ENCODE data around the gene CMYA5.

Gene CMYA5

DNA sequence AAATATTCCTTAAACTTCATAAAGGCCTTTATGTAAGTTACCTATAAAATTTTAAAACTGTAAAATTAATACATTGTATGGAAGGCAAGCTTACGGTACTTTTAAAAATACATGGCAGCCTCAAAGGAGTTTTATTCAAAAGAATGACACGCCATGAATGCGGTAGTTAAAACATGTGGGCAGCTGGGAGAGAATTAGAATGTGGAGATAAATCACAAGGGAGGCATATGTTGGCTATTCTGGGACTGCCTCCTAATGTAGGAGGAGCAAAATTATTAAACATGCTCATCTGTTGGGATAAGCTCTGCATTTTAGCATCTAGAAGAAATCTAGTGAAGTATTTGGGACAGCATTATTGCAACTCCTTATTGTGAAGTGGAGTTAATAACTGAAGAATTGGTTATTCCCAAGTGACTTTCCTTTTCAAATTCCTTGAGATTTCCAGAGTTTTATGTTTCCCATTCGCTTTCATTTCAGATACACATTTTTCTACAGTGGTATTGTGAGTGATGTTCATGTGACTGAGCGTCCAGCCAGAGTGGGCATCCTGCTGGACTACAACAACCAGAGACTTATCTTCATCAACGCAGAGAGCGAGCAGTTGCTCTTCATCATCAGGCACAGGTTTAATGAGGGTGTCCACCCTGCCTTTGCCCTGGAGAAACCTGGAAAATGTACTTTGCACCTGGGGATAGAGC lies 109.4 kb downstream of the CMYA5 start:
- DNase-seq: no peak

GRCh38 chr5:79800979-79801827 lies 111.6 kb downstream of the CMYA5 start:
- DNase-seq: no peak

DNA sequence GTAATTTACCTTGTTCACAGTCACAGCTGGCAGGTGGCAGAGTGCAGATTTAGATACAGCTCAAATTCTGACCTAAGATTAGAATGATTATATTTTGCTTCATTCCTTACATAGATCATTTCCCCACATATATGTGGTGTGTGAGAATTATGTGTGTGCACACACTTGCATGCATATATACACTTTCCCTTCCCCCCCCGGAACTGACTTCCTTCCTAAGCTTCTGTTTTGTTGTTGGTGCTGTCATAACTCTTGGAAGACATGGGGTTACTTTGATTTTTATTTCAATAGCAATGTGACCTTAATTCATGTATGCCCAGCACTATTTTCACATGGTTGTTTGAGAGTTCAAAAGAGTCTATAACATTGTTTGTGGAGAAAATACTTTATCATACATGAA lies 112.8 kb downstream of the CMYA5 start:
- no peak for DNase-seq

- DNase-seq: no peak
These were observed 113.4 kb downstream of the CMYA5 start for GRCh38 chr5:79803007-79803406.

- no peak for DNase-seq
These were observed 117.1 kb downstream of the CMYA5 start for GRCh38 chr5:79806741-79807140.

DNA sequence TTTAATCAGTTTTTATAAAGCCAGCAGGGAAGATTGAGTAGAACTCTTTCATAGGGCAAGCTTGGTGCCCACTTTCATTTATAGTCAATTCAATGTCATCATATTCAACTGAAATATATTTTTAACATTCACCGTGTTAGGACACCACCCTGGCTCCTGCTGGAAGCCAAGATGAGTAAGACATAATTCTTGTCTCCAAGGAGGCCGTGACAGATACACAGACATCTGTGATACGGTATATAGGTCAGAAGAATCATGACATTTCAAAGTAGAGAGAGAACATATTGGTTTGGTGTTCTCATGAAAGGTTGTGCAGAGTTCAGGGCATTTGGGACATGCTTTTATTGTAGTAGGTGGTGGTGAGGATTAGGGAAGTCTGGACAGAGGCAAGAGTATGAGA lies 120.1 kb downstream of the CMYA5 start:
- no peak for DNase-seq

DNA sequence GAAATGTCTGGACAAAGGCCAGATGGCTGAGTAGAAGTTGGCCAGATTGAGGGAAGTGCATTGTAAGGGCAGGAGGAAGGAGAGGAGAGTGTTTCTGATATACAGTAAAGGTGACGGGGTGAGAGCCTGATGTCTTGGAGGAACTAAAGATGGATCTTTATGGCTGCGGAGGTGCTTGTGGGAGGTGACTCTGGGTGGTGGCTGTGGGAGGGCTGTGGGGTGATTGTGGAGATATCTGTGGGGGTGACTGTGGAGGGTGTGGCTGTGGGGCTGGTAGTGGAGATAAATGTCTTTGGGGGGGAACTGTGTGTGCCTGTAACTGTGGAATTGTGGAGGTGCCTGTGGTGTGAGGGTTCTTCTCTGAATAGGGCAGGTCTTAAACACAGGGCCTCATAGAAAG lies 121.4 kb downstream of the CMYA5 start:
- DNase-seq: no peak

- no peak for DNase-seq
These were observed 122.3 kb downstream of the CMYA5 start for GRCh38 chr5:79811904-79812303.

GRCh38 chr5:79814699-79815098 lies 125.1 kb downstream of the CMYA5 start:
- DNase-seq: no peak

GRCh38 chr5:79816014-79816413 lies 126.4 kb downstream of the CMYA5 start:
- DNase-seq: no peak

DNA sequence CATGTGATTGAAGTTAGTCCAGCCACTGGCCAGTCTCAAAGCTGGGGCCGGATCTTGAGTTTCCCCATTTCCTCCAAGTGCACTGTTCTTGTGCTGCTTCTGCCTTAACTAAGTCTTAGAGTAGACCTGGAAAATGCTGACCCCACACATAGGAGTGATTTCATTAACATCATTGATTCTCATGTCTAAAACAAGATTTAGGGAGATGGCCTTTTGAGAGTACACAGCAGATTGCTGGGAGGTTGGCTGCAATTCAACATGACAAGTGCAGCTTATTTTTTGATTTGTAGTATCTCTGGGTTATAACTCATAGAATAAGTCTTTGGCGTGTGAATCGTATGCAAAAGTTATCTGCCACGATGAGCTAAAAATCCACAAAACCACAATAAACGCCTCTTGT lies 131.0 kb downstream of the CMYA5 start:
- DNase-seq: no peak

DNA sequence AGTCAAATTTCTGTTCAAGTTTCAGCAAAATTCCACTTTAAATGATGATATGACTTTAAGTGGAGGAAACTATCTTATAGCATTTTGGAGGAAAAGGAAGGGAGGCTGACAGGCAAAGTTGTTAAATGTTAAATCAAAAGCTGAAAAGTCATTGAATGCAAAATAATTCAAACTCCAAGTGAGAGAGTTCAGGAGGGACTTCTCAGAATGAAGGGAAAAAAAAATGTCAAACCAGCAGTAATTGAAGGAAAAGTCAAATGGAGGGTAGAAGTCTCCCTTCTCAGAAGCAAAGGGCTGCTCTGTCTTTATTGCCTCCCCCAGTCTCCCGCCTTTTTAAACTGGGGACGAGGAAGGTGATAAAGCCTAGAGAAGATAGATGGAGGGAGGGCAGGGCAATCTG lies 134.8 kb downstream of the CMYA5 start:
- DNase-seq: no peak

GRCh38 chr5:79825802-79826201 lies 136.2 kb downstream of the CMYA5 start:
- DNase-seq: no peak

DNA sequence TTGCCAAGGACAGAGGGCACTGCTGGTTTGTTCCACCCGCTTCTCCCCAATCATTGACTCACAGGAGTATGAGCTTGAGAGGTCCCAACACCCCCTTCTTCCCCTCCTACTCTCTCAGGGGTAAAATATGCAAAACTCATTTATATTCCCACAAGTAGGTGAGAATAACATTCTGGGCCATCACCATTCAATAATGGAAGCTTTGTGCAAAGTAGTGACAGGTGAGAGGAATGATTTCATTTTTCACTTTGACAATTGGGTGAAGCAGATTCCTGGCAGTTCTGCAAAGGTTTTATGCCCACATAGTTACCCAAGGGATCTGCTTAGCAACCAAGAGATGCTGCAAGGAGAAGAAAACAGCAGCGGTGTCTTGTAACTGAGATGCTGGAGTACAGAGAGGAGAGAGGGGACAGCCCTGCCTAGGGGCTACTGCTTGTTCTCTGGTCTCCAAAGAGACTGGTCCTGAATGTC lies 137.6 kb downstream of the CMYA5 start:
- no peak for DNase-seq

DNA sequence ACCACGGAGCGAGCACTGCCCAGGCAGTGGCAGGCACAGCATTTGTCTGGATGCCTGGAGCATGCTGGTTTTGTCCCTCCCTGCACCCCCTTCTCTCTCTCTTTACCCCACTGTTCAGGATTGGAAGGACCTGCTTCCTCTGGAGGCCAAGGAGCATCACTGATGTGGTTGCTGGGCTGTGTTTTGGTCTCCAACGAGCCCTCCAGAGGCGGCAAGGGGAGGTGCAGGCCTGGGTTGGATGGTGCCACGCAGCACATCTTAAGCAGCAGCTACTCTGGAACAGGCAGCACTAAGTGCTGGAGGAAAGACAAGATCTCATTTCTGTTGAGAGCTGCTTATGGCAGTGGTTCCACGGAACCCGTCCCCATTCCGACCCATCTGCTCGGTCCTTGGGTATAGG lies 139.6 kb downstream of the CMYA5 start:
- DNase-seq: no peak

DNA sequence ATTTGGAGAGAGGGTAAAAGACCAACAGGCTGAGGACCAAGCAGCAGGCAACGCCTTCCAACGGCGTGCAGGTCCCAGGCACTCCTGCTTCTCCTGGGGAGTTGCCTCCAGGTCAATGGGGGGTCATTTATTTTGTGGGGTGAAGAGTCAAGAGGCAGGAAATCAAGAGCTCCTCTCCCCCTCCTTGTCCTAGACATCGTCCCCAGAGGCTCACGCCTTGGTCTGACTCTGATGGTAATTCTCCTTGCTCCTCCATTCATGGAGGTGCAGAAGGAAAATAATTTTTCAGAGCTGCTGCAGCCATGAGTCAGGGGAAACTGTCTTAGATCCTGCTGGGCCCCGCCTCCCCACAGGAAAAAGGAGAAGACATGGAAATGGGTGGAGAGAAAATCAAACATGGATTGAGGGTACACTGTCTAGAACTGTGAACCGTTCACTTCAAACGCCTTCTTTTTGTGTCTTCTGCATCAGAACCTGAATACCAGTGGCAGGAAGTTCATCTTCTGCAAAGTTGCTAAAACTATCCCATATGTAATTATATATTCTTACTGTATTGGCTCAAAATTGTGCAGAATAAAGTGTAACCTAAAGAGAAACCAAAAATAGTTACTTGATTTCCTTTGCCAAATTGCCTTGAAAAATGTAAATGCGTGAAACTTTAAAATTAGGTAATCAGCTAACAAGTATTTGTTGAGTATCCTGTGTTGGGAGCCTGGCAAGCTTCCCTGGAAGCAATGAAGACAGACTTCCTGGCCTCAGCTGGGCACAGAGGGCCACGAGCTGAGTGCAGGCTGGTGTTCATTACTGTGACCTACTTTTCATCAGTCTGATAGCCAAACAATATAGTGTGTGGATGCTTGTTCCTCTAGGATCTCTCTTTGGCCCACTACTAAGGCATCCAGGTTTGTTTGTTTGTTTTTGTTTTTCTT lies 142.0 kb downstream of the CMYA5 start:
- DNase-seq: no peak

- no peak for DNase-seq
These were observed 143.3 kb downstream of the CMYA5 start for GRCh38 chr5:79832911-79833310.

GRCh38 chr5:79834098-79834753 lies 144.6 kb downstream of the CMYA5 start:
- DNase-seq: no peak

DNA sequence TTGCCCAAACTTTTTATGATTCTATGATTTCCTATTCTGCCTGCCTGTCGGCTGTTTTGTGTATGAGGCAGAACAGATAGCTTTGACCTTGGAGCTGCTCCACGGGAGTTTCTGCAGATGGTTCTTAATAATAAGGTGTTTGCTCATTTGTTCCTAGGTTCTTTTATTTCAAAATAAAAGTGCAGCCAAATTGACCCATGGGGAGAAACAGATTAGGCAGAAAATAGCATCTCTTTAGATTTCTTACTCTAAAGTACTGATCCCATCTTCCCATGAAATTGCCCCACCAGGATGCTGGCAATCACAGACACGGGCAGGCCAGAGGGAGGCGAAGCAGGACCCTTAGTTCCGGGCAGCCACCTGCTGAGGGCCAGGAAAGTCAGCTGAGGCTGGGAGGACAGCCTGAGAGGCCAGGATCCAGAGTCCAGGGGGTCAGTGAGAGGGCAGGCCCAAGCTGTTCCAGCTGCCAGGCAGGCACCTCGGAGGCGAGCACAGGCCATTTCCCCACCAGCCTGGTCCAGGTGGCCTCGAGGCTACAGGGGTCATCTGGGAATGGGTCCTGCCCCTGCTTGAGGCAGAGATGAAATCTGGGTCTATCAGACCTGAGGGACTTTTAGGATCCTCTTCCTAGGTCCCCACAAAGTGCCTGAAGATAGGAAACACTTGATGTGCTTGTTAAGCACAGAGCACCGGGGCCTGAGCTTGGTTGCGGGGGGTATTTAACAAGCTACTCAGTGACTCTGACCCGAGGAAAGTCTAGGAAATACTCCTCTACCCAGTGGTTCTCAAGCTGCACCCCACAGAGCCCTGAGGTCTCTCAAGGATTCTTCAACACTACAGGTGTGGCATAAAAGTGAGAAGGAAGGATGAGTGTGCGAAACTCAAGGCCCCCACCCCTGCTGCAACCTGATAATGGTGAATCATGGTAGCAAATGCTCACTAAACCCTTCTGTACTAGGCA lies 145.4 kb downstream of the CMYA5 start:
- no peak for DNase-seq

GRCh38 chr5:79837761-79838551 lies 148.3 kb downstream of the CMYA5 start:
- DNase-seq: no peak
